H1 (cell line): Measurements from ENCODE around the gene C1orf21. TPM values are rescaled to one million over a fixed set of nuclear protein-coding genes. Genes with fewer than 3 reads are reported as not detected.

Source experiments
- CBX5 ChIP-seq: fragments of 300-800, 300-1000 bp; sonication (generic); IDR thresholded peaks from 2 replicates; pipeline ENCODE4 v1.7.1; 2016; ENCODE audit warnings: antibody characterized with exemption, low read length, low read depth
- polyA plus RNA-seq, 7 experiments: library from polyadenylated mRNA; depleted of rRNA in 3 of 7; stranded (reverse) in 5 of 7; unstranded in 2 of 7; fragments of >200 nt in 5 of 7; fragments of 200-250 nt in 2 of 7; gene quantifications; 1 replicate in 5 of 7; 2 replicates in 1 of 7; 4 replicates in 1 of 7; pipeline versions ENCODE4 v1.2.1 to v1.2.3, GENCODE V29; 2011 to 2013; ENCODE audit warnings: missing spikeins in 2 of 7, mixed read lengths in 2 of 7
- total RNA-seq: library from RNA; stranded (reverse); fragmentation: NEBNext Ultra II Directional; extraction: Animal tissue kit (Norgen Biotek cat#: 25700); gene quantifications from 2 replicates; pipeline ENCODE4 v1.2.1, GENCODE V29; 2021

Gene C1orf21
- total and polyA plus RNA-seq, 2 of the 8 experiments (the other 6 are each of a cell fraction or from before 2014, with no cell fraction given), result 16.6 to 51.0 TPM

DNA sequence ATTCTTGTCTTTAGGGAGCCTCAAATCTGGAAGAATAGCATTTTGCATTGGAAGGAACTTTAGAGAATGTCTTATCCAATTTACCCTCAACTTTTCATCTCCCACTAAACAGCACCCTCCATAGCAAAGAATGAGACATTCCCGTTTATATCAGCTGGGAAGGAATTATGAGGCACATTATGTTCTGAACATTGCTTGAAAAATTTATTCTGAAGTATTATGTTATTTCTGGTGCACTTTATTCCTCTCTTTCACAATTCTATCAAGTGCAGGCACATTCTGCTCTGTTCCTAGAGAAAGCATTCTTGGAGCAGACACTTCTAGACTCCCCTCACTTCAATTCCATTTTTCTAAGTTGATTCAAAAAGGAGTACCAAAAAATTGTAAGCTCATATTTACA is 220.0 kb downstream of the C1orf21 start (continued):
- no peak for TF ChIP-seq CBX5
